DOHH2 (cell line): ENCODE measurements around the gene ZNF862.
"Not testable (repeated sequence)": the region's sequence is repeated elsewhere in the genome, so short reads cannot be mapped to it uniquely, and the experiment has no call there.

Experiments used
- H3F3A ChIP-seq: fragments of 200-600 bp; sonication (generic), shearing (Covaris generic); 2 replicates; pipeline ENCODE4 v1.6.0; 2016; ENCODE audit warnings: antibody characterized with exemption, mild to moderate bottlenecking; ENCODE audit not compliant: control insufficient read depth, insufficient read depth
- H3K27ac ChIP-seq: fragments of 200-600 bp; sonication (generic); 2 replicates; pipeline ENCODE4 v1.5.1; 2014; ENCODE audit warnings: low read depth, mild to moderate bottlenecking, low read length, moderate library complexity
- H3K27me3 ChIP-seq: fragments of 200-600 bp; sonication (generic); 2 replicates; pipeline ENCODE4 v1.6.1; 2014; ENCODE audit warnings: mild to moderate bottlenecking, low read length, mixed read lengths; ENCODE audit not compliant: control insufficient read depth
- H3K36me3 ChIP-seq: fragments of 200-600 bp; sonication (generic); 2 replicates; pipeline ENCODE4 v1.6.1; 2014; ENCODE audit warnings: mild to moderate bottlenecking, low read length, moderate library complexity, mixed read lengths; ENCODE audit not compliant: control insufficient read depth
- H3K4me1 ChIP-seq: fragments of 200-600 bp; sonication (generic); 2 replicates; pipeline ENCODE4 v1.6.1; 2014; ENCODE audit warnings: mild to moderate bottlenecking, low read length, mixed read lengths; ENCODE audit not compliant: control insufficient read depth
- H3K4me2 ChIP-seq: fragments of 200-600 bp; sonication (generic); 2 replicates; pipeline ENCODE4 v1.6.0; 2014; ENCODE audit warnings: mild to moderate bottlenecking, low read length, moderate library complexity
- H3K4me3 ChIP-seq: fragments of 200-600 bp; sonication (generic); 2 replicates; pipeline ENCODE4 v1.5.1; 2014; ENCODE audit warnings: mild to moderate bottlenecking, low read length, mixed read lengths
- H3K79me2 ChIP-seq: fragments of 200-600 bp; sonication (generic); 2 replicates; pipeline ENCODE4 v1.6.1; 2014; ENCODE audit warnings: mild to moderate bottlenecking, low read length, mixed read lengths; ENCODE audit not compliant: control insufficient read depth
- H3K9me2 ChIP-seq: fragments of 200-600 bp; sonication (generic); replicated peaks from 2 replicates; pipeline ENCODE4 v1.6.1; 2014; ENCODE audit warnings: mild to moderate bottlenecking, low read length, mixed read lengths; ENCODE audit not compliant: control insufficient read depth
- H3K9me3 ChIP-seq: fragments of 200-600 bp; sonication (generic); 2 replicates; pipeline ENCODE4 v1.6.1; 2014; ENCODE audit warnings: antibody characterized with exemption, low read length, mixed read lengths; ENCODE audit not compliant: control insufficient read depth, insufficient read depth
- H4K20me1 ChIP-seq: fragments of 200-600 bp; sonication (generic); 2 replicates; pipeline ENCODE4 v1.6.0; 2014; ENCODE audit warnings: low read depth, mild to moderate bottlenecking, antibody characterized with exemption, low read length, moderate library complexity; ENCODE audit not compliant: control insufficient read depth, insufficient read depth
- CTCF ChIP-seq: fragments of 200-600 bp; sonication (generic); IDR thresholded peaks from one replicate; pipeline ENCODE4 v1.5.1; 2014; ENCODE audit warnings: antibody characterized with exemption, mild to moderate bottlenecking, low read depth, low read length; ENCODE audit not compliant: poor library complexity, severe bottlenecking
- EZH2phosphoT487 ChIP-seq: fragments of 200-600 bp; sonication (generic); IDR thresholded peaks from 2 replicates; pipeline ENCODE4 v1.6.1; 2017; ENCODE audit warnings: borderline replicate concordance, mild to moderate bottlenecking, antibody characterized with exemption, low read length, moderate library complexity, mixed read lengths

ZNF862 gene

GRCh38 chr7:149826344-149827088 lies 11.7 kb upstream of the ZNF862 start:
- Histone ChIP-seq H3K27me3 (peaks cover 9% of the 10 kb centered on the region; the same call in 1 of the 2 replicates), H3K79me2 (no peaks in the 10 kb centered on the region), H3K27ac (no peak overlapping the region), H4K20me1 (no peaks in the 10 kb centered on the region), H3K4me3 (no peak overlapping the region), H3K36me3 (no peaks in the 10 kb centered on the region), H3K9me2 (no peaks in the 10 kb centered on the region), H3K4me1 (no peaks in the 10 kb centered on the region), H3K9me3 (no peaks in the 10 kb centered on the region), H3F3A (no peaks in the 10 kb centered on the region), H3K4me2 (no peak overlapping the region)
- TF ChIP-seq EZH2phosphoT487, result no peak
- no peak for TF ChIP-seq CTCF

- Histone ChIP-seq H3K9me2 (no peaks in the 10 kb centered on the region), H3K27me3 (peaks cover 7% of the 10 kb centered on the region; the same call in 1 of the 2 replicates), H3K27ac (no peak overlapping the region), H3K36me3 (no peaks in the 10 kb centered on the region), H3F3A (no peaks in the 10 kb centered on the region), H3K4me2 (no peak overlapping the region), H3K9me3 (no peaks in the 10 kb centered on the region), H3K4me3 (no peak overlapping the region), H3K79me2 (no peaks in the 10 kb centered on the region), H4K20me1 (no peaks in the 10 kb centered on the region), H3K4me1 (no peaks in the 10 kb centered on the region)
- TF ChIP-seq EZH2phosphoT487, result no peak
- TF ChIP-seq CTCF, result no peak
Measured at GRCh38 chr7:149827089-149827981, 10.8 kb upstream of the ZNF862 start.

GRCh38 chr7:149828357-149829309 lies 9.5 kb upstream of the ZNF862 start:
- no peaks in the 10 kb centered on the region for H3K4me1 ChIP-seq
- no peaks in the 10 kb centered on the region for H4K20me1 ChIP-seq
- no peaks in the 10 kb centered on the region for H3K9me2 ChIP-seq
- H3K4me2 ChIP-seq, result no peak overlapping the region
- no peak overlapping the region for H3K27ac ChIP-seq
- H3K27me3 ChIP-seq, result peaks cover 14% of the 10 kb centered on the region; the same call in 1 of the 2 replicates
- no peaks in the 10 kb centered on the region for H3K79me2 ChIP-seq
- H3F3A ChIP-seq, result no peaks in the 10 kb centered on the region
- TF ChIP-seq CTCF (no peak), EZH2phosphoT487 (no peak)
- H3K4me3 ChIP-seq, result no peak overlapping the region
- H3K9me3 ChIP-seq, result no peaks in the 10 kb centered on the region
- H3K36me3 ChIP-seq, result no peaks in the 10 kb centered on the region

DNA sequence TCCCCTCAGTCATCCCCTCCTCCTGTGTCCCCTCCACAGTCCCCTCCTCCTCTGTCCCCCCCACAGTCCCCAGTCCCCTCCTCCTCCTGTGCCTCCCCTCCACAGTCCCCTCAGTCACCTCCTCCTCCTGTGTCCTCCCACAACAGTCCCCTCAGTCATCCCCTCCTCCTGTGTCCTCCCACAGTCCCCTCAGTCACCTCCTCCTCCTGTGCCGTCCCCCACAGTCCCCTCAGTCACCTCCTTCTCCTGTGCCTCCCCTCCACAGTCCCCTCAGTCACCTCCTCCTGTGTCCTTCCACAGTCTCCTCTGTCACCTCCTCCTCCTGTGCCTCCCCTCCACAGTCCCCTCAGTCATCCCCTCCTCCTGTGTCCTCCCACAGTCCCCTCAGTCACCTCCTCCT lies 7.6 kb upstream of the ZNF862 start:
- not testable (repeated sequence) for H3F3A ChIP-seq, H3K4me2 ChIP-seq, H3K9me3 ChIP-seq, H3K4me3 ChIP-seq, H3K9me2 ChIP-seq, H3K79me2 ChIP-seq, H3K4me1 ChIP-seq, H3K27ac ChIP-seq, H4K20me1 ChIP-seq, H3K36me3 ChIP-seq
- H3K27me3 ChIP-seq, result peaks cover 29% of the 10 kb centered on the region
